ENCODE results near the gene FMO3.
A peak's percentile ranks its signal among the peaks of the same experiment; 100 is the strongest.

FMO3 gene

DNA sequence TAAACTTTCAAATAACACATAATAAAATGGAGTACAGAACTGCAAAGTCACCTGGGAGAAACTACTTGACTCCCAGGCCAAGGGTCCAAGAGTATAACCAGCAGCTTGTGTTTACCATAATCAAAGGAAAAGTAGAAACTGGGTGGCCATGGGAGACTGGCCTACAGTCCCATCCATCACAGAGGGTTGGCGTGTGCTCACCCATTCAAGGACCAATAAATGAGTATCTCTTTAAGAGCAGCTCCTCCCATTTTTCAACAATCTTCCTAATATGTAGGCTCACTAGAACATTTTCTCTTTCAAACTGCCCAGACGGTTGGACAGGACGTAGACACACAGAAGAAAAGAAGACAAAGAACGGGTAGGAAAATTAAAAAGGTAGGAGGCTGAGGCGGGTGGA lies at the start of gene FMO3:
FMO3 (plus strand) TSS at position 302 of the 400 bp plus-strand sequence. CDS start 1,754 bp downstream, outside the sequence.
- no peak for DNase-seq (ENCODE audit: low read depth)
- H3K4me3 ChIP-seq (ENCODE audit: low read length) = no peak within 1 kb of the TSS
- TF ChIP-seq, protein P1, sequence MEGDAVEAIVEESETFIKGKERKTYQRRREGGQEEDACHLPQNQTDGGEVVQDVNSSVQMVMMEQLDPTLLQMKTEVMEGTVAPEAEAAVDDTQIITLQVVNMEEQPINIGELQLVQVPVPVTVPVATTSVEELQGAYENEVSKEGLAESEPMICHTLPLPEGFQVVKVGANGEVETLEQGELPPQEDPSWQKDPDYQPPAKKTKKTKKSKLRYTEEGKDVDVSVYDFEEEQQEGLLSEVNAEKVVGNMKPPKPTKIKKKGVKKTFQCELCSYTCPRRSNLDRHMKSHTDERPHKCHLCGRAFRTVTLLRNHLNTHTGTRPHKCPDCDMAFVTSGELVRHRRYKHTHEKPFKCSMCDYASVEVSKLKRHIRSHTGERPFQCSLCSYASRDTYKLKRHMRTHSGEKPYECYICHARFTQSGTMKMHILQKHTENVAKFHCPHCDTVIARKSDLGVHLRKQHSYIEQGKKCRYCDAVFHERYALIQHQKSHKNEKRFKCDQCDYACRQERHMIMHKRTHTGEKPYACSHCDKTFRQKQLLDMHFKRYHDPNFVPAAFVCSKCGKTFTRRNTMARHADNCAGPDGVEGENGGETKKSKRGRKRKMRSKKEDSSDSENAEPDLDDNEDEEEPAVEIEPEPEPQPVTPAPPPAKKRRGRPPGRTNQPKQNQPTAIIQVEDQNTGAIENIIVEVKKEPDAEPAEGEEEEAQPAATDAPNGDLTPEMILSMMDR (IDR thresholded peaks at IDR 0.05; ENCODE audit: insufficient read depth, low read depth, low read length, missing control alignments) = no peak

DNA sequence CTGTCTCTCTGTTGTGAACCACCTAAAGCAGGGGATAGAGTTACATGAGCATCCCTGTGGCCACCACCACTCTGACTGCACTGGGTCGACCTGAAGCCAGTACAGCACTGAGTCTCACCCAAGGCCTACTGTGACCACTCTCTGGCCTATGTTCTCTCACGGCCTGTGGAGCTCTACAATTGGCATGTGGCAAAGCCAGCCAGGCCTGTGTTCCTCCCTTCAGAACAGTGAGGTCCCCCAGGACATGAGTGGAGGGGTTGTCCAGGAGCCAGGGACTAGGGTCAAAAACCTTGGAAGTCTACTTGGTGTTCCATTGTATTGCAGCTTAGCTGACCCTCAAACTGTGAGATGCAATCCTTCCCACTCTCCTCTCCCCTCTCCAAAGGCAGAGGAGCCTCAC lies 42.7 kb upstream of the FMO3 start:
- DNase-seq (ENCODE audit: low read depth) = no peak
- TF ChIP-seq, protein P1 (IDR thresholded peaks at IDR 0.05; ENCODE audit: insufficient read depth, low read depth, low read length, missing control alignments) = no peak
- no peak overlapping the region for H3K4me3 ChIP-seq (ENCODE audit: low read length)

DNA sequence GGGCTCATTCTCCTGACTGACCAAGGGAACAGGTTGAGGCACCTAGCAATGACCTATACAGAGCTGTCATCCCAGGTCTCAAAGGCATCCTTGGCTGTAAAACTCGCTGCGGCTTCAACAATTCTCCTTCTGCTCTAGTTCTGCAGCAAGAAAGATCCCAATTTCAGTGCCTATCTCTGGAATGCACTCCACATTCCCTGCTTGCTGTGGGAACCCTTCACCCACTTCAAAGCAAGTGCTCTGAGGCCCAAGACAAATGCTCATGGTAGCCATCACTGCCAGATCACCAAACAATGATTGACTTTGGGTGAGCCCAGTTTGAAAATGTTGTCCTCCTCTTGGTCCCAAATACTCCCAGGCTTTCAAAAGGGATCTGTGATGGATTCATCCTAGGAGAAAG lies 37.7 kb upstream of the FMO3 start:
- no peak overlapping the region for H3K4me3 ChIP-seq (ENCODE audit: low read length)
- TF ChIP-seq, protein P1 (IDR thresholded peaks at IDR 0.05; ENCODE audit: insufficient read depth, low read depth, low read length, missing control alignments) = no peak
- DNase-seq (ENCODE audit: low read depth) = no peak

DNA sequence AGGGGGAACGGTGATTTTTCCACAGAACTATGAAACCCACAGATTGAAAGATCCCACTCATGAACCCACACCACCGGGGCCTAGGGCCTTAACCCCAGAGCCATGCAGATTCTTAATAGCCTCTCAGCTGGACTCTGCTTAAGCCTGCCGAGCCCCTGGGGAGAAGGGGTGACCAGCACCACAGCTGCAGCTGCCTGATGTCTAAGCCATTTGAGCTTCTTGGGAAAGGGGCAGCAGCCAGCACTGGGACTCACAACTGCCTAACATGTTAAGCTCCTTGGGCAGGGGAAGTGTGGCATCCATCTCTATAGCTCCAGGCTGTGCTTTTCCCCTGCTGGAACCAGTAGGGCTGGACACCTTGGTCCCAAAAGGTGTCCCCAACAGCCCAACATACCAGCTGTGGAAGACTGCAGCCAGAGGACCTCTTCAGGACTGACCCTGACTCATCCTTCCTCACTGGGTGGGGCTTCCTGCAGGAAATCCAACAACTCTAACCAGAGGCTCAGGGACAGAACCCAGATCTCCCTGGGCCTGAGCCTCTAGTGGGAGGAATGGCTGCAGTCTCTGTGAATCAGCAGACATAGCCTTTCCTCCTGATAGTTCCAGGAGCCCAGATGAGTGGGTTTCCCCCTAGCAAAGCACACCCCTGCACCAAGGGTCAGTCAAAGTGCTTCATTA lies 34.6 kb upstream of the FMO3 start:
- TF ChIP-seq, protein P1 (IDR thresholded peaks at IDR 0.05; ENCODE audit: insufficient read depth, low read depth, low read length, missing control alignments) = no peak
- peak; percentile 34 for DNase-seq (ENCODE audit: low read depth)
- no peak overlapping the region for H3K4me3 ChIP-seq (ENCODE audit: low read length)

DNA sequence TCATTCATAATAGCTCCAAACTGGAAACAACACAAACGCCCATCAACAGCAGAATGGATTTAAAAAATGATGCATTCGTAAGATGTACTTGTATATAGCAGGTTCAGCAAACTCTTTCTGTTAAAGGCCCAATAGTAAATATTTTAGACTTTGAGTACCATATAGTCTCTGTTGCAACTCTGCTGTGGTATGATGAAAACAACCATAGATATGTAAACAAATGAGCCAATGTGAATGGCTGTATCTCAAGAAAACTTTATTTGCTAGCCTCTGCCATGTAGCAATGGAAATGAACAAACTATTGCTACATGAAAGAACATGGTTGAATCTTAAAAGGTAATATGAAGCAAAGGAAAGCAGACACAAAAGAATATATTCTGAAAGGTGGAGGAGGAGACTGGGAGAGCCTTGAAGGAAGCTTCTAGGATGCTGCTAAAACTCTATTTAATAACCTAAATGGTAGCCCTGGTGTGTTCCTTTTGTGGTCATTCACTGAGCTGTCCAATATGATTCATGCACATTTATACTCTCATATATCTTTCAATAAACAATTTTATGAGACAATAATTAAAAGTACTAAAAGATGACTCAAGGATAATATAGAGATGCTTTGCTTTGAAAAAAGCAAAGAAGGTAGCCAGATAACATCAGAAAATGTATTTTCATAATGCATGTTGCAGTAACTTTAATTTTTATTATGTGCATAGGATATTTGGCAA lies 29.1 kb upstream of the FMO3 start:
- H3K4me3 ChIP-seq (ENCODE audit: low read length) = no peak overlapping the region
- DNase-seq (ENCODE audit: low read depth) = no peak
- TF ChIP-seq, protein P1 (IDR thresholded peaks at IDR 0.05; ENCODE audit: insufficient read depth, low read depth, low read length, missing control alignments) = no peak

DNA sequence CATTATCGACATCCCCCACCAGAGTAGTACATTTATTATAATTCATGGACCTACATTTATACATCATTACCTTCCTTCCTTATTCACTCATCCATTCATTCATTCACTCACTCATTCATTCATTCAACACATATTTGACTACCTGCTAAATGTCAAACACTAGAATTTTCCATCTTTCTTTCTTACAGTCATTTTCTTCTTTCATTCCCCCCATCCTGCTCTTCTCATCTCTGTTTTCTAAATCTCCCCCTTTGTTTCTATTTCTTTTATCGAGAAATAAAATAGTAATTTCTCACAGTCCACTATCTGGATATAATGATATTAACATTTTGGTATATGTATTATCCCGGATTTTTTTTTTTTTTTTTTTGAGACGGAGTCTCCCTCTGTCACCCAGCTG lies 27.8 kb upstream of the FMO3 start:
- no peak for DNase-seq (ENCODE audit: low read depth)
- TF ChIP-seq, protein P1 (IDR thresholded peaks at IDR 0.05; ENCODE audit: insufficient read depth, low read depth, low read length, missing control alignments) = no peak
- H3K4me3 ChIP-seq (ENCODE audit: low read length) = no peak overlapping the region
